ENCODE measurements around the gene LILRB1.
"Not testable (repeated sequence)": the region's sequence is repeated elsewhere in the genome, so short reads cannot be mapped to it uniquely, and the experiment has no call there.

LILRB1 gene

DNA sequence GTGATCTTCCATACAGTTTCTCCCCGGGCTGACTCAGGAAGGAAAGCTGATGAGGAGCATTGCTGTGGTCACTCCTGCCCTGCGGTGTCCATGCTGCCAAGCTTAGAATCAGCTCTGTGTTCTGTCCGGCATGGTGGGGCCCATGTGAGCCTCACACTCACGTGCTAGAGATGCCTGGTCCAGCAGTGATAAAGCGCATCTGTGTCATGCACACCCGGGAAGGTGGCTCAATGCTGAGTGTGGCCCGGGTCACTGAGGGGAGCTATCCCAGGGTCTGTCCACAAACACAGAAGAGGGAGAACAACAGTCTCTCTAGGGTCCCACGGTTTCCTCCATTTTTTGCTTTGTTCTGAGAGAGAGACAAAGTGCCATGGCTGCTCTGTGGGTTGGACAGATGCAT is 3.5 kb upstream of the LILRB1 start:
- no peak for DNase-seq

DNA sequence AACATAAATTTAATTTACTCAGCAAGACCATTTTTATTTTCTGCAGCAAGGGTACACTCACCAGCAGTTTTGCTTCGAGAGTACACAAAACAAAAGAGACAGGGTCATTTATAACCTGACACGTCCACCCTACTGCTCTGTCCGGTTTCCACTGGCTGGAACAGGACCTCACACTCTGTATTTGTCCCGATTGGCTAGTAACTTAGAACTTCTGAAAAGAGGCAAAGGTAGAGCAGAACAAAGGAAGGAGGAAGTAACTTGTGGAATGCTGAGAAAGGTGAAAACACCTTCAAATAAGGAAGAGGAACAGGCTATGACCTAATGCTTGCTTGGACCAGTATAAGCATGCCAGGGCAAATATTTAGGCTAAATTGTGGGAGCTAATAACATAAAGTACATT is 2.4 kb upstream of the LILRB1 start:
- not testable (repeated sequence) for DNase-seq

DNA sequence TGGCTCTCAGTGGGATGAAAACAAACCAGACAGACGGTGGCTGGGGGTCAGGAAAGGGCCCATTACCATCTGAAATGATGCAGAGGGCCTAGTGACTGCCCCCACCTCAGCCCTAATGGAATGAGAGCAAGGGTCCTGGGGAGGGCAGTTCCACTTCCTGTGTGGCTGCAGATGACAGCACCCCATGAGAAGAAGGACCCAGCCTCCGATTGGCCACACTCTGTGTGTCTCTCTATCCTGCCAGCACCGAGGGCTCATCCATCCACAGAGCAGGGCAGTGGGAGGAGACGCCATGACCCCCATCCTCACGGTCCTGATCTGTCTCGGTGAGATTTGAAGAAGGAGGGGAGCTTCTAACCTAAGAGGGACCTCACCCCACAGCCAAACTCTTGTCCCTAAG is 498 bp downstream of the LILRB1 start:
- DNase-seq: no peak

GRCh38 chr19:54631489-54632337 is 1.4 kb downstream of the LILRB1 start:
- not testable (repeated sequence) for DNase-seq

- DNase-seq: not testable (repeated sequence)
These were observed 2.2 kb downstream of the LILRB1 start for GRCh38 chr19:54632517-54632916.

DNA sequence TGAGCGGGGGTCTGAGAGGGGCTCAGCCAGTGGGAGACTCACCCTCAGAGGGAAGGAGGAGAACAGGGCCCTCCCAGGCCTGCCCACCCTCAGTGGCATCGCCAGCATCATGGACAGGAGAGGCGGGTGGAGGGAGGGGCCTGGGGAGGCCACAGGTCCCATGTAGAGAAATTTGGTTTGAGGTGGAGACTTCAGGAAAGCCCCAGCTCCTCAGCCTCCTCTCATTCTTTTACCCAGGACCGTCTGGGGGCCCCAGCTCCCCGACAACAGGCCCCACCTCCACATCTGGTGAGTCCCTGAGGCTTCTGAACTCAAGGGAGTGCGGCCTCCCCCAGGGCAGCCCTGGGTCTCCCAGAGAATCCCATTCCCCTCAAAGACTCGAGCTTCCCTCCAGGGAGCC is 3.1 kb downstream of the LILRB1 start:
- no peak for DNase-seq

- not testable (repeated sequence) for DNase-seq
These were observed 5.8 kb downstream of the LILRB1 start for GRCh38 chr19:54636081-54636480.

- DNase-seq: no peak
These were observed 8.4 kb downstream of the LILRB1 start for GRCh38 chr19:54638683-54639082.

DNA sequence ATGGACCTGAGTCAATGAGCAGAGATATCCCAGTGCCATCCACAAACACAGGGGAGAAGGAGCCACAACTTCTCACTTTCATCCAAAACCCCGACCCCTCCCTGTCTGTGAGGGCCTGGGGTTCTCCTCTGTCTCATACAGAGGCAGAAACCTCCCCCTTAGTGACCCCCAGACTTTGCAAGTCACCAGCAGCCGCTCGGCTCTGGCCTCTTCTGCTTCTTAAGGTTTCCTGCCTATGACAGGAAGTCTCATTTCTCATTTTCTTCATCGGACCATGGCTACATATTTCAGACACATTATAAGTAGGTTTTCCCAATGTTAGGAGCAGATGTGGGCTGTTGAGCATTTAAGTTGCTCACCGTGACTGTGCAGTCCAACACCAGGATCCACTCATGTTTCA is 12.7 kb downstream of the LILRB1 start:
- not testable (repeated sequence) for DNase-seq

DNA sequence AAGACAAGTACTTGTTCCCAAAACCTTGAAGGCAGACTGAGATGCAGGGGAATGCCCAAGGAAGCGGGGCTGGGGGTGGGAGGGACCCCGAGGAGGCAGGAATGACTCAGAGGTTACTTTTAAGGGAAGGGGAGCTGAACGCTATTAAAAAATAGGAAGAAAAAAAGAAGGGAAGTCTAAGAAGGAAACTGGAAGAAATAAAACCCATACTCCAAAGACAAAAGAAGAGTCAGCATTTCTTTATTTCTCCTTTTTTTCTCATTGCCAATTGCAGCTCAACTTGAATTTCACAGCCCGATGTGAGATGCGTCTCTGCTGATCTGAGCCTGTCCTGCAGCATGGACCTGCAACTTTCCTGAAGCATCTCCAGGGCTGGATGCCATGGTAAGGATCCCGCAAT is 13.3 kb downstream of the LILRB1 start:
- DNase-seq: not testable (repeated sequence)

- no peak for DNase-seq
These were observed 13.8 kb downstream of the LILRB1 start for GRCh38 chr19:54644056-54644455.

GRCh38 chr19:54646331-54646841 is 16.1 kb downstream of the LILRB1 start:
- no peak for DNase-seq

GRCh38 chr19:54648129-54648528 is 17.8 kb downstream of the LILRB1 start:
- DNase-seq: no peak

- DNase-seq: no peak
These were observed 19.9 kb downstream of the LILRB1 start for GRCh38 chr19:54650108-54650655.

DNA sequence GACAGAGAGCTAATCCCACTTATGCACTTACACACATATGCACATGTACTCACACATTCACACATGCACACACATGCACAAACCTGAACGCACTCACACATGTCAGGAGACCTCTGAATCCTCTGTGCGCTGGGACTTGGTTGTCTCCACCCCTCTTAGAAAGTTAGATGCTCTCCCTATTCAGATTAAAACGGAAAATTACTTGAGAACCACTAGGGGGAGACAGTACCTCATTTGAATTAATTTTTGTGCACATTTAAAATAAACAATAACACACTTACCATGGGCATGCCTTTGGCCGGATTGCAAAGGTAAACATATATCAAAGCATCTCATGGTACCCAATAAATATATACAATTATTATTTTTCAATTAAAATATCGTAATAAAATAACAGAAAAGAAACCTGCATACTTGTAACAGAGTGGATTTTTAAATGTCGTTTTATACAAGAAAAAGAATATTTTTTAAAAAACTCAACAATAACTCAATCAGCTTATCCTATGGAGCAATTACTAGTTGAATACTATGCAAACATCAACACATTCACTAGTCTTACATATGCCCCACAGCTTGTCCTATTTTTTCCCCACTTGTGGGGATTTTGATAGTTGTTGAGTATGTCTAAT is 23.0 kb downstream of the LILRB1 start:
- DNase-seq: no peak

- no peak for DNase-seq
These were observed 24.4 kb downstream of the LILRB1 start for GRCh38 chr19:54654447-54655321.

GRCh38 chr19:54659300-54659699 is 29.0 kb downstream of the LILRB1 start:
- no peak for DNase-seq

DNA sequence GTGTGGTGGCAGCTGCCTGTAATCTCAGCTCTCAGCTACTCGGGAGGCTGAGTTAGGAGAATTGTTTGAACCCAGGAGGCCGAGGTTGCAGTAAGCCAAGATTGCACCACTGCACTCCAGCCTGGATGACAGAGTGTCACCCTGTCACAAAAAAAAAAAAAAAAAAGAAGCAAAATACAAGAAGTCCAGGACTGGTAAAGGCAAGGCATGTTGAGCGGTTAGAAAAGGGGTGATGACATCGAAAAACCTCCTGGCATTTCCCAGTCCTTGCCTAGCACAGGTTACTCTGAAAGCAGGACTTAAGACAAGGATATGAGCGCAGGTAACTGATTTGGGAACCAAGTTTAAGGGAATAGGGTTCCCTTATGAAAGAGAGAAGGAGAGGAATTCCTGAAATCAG is 30.0 kb downstream of the LILRB1 start:
- no peak for DNase-seq

DNA sequence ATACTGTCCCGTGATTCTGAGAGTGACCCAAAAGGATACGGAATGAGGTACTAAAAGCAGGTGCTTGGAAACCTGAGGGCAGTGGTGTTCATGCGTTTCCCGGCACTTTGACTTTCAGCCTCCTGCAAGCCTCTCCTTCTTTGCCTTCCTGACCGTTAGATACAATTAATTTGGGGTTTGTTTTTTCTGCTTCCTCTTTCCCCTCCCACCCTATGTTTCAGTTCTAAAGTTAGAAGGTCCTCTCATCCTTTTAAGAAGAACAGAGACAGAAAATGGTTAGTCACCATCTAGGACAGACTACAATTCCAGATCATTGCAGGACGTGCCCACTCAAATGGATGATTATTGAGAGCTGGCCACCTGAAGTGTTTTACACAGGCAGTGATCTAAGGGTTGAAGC is 30.7 kb downstream of the LILRB1 start:
- no peak for DNase-seq

- no peak for DNase-seq
These were observed 31.7 kb downstream of the LILRB1 start for GRCh38 chr19:54661846-54662481.

GRCh38 chr19:54662730-54663129 is 32.4 kb downstream of the LILRB1 start, which contains the start of gene LILRB4:
LILRB4 (plus strand) TSS chr19:54662985; CDS start chr19:54663034, 49 bp downstream.
- no peak for DNase-seq

DNA sequence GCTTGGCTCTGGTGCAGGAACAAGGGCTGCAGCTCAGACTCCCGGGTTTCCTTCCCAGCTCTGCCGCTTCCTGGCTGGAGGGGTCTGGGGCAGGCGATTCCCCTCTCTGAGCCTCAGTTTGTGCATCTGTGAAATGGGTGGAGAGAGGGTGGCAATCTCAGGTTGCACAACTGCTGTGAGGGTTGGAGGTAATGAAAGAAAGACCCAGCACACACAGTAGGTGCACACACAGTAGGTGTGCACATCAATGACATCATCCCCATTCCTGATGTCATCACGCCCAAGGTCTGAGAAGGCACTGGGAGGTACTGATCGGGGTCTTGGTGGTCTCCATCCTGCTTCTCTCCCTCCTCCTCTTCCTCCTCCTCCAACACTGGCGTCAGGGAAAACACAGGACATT is 35.2 kb downstream of the LILRB1 start:
- DNase-seq: no peak
